ENCODE data around the gene UBE2G1.

Gene UBE2G1

DNA sequence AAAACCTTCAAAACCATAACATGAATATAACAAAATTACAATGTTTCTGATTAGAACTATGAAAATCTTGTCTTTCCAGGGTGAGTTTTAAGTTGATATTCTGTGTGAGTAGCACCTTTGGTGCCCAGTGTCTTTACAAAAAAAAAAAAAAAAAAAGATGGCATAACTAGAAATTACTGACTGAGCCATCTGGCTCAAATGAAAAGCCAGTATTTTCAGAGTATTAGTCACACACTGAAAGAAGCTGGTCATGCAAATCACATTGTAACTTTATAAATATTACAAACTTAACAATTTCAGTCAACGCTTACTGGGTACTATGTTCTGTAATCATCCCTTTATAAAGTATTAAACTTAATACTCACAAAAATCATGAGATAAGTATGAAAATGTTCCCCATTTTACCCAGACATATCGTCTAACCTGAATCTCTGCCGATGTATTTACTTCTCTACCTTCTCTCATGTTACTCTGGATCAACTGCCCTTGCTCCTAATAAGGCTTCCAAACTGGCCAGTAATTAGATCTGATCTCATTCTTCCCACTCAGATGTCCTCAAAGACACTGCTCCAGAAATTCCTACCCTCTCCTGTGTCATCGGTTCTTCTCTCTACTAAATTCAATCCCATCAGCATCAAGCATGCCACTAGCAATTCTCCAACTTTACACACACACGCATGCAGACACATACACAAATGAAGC is 25.4 kb downstream of the UBE2G1 start:
- DNase-seq (ENCODE audit: low read depth in 2 of 2, low spot score in 1 of 2) = no peak

DNA sequence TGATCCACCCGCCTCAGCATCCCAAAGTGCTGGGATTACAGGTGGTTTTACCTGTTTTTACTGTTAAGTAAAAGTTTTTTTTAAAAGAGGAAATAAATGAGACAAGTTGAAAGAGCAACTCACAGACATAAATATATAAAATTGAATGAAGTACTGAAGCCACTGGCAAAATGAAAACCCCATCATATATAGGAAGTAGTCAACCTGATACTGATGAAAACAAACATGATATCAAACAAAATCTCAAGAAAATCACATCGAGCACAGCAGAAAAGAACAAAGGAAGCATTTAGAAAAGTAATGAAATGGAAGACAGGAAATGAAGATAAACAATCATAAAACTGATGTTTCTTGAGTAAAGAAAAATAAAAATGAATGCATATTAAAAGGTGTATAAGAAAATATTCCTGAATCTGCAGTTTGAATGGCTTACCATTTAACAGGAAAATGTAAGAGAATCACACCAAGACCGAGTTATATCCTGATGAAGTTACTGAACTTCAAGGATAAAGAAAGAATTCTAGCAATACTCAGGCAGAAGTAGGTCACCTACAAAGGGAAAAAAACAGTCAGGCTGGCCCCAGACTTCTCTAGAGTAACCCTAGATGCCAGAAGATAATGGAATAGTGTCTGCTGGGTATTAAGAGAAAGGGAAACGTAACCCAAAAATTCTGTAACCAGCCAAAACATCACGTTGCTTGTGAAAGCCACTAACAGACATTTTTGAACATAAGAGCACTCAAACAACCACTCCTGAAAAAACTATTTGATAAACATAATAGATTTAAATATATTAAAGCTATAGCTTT is 31.5 kb downstream of the UBE2G1 start:
- no peak for DNase-seq (ENCODE audit: low read depth in 2 of 2, low spot score in 1 of 2)

DNA sequence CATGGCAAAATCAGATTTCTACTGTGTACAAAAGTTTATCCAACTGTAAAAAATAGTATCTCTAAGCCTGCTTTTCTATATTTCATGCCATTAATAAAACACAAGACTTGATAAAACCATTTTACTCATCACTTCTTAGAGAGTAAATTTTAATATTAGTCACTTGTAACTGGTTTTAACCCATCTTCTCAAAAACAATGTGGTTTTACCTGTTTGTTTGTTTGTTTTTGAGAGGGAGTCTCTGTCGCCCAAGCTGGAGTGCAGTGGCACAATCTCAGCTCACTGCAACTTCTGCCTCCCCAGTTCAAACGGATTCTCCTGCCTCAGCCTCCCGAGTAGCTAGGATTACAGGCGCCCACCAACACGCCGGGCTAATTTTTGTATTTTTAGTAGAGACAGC is 32.1 kb downstream of the UBE2G1 start:
- no peak for DNase-seq (ENCODE audit: low read depth in 2 of 2, low spot score in 1 of 2)

DNA sequence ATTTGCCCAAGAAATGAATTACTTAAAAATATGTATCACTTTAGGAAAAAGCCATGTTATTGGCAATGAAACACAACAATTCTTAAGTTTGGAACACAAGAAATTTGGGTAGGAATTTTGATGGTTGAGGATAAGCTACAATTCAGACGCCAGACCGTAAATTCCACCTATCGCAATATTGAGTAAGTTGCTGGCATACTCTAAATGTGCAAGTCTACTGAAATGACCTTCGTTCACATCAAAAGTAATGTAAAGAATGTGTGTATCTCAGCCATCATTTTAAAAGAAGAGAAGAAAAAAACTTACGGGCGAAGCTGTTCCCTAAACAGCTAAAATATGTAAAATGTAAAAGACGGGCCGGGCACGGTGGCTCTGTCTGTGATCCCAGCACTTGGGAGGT is 33.4 kb downstream of the UBE2G1 start:
- DNase-seq (ENCODE audit: low read depth in 2 of 2, low spot score in 1 of 2) = no peak

DNA sequence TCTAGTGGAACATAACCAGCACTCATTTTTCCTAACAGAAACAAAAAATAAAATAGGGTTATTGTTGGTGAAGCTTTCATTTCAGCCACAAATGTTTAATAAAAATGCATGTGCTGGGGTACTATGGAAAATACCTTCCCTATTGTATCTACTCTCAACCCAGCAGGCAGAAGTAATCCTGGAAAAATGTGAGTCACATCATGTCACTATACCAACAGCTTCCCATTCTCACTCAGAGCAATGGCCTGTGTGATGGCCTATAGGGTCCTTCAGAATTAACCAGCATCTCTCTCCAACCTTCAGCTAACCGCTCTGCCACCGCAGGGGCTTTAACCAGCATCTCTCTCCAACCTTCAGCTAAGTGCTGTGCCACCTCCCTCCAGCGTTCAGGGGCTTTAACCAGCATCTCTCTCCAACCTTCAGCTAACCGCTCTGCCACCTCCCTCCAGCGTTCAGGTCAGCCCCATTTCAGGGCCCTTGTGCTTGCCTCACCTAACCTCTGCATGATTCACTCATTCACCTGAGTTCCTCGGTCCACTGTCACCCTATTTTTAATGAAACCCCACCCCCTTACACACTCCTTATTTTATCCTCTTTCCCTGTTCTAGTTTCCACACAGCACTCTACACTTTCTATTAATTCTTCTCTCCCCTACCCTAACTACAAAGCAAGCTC is 34.0 kb downstream of the UBE2G1 start:
- DNase-seq (ENCODE audit: low read depth in 2 of 2, low spot score in 1 of 2) = no peak

DNA sequence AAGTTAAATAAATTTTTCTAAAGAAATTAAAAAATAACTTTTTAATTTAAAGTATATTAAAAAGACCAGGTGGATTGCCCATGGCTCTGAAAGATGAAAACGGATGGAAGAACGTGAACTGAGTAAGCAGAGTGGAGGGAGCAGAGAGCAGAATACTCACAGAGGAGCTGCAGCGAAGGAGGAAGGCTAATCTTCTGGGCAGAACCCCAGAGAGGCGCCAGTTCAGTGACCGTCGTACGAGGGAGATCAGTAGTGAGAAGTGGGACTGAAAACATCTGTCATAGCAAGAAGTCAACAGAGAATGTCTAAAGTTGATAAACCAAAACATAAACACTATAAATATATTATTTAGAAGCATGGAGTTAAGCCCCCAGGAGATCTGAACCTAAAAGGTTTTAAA is 34.9 kb downstream of the UBE2G1 start:
- no peak for DNase-seq (ENCODE audit: low read depth in 2 of 2, low spot score in 1 of 2)

DNA sequence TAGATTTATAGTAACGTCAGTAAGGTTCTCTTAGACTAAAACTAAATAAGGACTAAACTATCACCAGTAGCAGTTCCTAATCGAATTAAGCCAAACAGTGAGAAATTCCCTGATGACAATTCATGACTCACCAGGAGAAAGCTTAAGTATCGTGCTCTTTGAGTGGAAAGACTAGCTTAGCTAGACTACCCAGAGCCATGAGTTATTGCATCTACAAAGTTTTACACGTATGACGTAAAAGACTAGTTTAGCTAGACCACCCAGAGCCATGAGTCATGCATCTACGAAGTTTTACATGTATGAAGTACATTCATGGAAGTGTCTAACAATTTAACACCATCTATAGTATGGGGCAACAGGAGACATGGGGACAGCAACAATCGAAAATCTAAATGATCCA is 36.6 kb downstream of the UBE2G1 start:
- no peak for DNase-seq (ENCODE audit: low read depth in 2 of 2, low spot score in 1 of 2)

DNA sequence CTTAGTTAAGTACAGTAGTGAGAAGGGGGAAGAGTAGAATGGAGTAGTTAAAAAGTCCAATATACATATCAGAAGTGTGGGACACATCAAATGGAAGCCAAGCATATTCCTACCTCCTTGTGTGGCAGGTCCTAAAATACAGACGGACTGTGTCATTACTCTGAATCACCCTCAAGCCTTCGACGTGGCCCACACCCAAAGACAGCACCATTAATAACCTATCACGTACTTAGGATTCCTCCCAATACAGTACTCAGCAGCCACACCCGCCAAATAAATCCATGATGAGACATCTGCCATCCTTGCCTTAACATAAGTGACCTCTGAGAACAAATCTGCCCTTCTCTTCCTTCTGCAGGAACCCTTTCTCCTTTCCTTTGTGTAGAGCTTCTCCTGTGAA is 38.9 kb downstream of the UBE2G1 start:
- no peak for DNase-seq (ENCODE audit: low read depth in 2 of 2, low spot score in 1 of 2)

DNA sequence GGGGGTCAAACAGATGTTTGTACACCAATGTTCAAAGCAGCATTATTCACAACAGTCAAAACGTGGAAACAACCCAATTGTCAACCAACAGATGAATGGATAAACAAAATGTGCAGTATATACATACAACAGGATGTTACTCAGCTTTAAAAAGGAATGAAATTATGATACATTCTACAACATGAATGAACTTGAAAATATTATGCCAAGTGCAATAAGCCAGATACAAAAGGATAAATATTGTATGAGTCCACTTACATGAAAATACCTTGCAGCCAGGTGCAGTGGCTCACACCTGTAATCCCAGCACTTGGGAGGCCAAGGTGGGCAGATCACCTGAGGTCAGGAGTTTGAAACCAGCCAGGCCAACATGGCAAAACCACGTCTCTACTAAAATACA is 39.9 kb downstream of the UBE2G1 start:
- no peak for DNase-seq (ENCODE audit: low read depth in 2 of 2, low spot score in 1 of 2)

DNA sequence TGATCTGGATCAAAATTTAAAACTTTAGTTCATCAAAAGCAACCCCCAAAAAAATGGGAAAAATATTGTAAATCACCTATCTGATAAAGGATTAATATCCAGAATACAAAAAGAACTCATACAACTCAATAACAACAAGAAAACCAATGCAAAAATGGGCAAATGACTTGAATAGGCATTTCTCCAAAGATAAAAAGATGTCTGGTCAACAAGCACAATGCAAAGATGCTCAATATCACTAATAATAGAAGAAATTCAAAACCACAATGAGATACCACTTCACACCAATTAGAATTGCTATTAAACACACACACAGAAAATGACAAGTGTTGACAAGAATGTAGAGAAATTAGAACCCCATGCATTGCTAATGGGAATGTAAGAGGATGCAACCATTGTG is 40.4 kb downstream of the UBE2G1 start:
- DNase-seq (ENCODE audit: low read depth in 2 of 2, low spot score in 1 of 2) = no peak

DNA sequence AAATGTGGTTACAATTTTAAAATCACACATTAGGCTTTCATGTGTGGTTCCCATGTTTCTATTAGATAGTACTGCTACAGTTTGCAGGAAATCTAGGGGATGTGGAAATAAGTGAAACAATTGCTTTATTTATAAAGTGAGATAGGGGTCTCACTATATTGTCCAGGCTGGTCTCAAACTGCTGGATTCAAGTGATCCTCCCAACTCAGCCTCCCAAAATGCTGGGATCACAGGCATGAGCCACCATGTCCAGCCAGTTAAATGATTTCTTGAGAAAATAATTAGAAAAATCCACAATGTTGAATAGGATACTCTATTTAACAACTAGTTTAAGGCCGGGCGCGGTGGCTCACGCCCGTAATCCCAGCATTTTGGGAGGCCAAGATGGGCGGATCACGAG is 42.0 kb downstream of the UBE2G1 start:
- DNase-seq (ENCODE audit: low read depth in 2 of 2, low spot score in 1 of 2) = no peak

DNA sequence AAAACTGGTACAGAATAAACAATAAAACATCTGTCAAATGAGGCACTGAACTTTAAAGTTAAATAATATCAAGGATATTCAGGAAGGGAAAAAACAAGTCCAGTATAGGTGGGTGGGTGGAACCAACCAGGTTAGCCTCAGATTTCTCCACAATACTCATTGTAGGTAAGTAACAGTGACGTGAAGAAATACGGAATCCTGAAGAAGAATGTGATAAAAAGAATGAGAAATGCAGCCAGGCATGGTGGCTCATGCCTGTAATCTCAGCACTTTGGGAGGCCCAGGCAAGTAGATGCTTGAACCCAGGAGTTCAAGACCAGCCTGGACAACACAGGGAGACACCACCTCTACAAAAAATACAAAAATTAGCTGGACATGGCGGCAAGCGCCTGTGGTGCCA is 47.3 kb downstream of the UBE2G1 start:
- no peak for DNase-seq (ENCODE audit: low read depth in 2 of 2, low spot score in 1 of 2)

DNA sequence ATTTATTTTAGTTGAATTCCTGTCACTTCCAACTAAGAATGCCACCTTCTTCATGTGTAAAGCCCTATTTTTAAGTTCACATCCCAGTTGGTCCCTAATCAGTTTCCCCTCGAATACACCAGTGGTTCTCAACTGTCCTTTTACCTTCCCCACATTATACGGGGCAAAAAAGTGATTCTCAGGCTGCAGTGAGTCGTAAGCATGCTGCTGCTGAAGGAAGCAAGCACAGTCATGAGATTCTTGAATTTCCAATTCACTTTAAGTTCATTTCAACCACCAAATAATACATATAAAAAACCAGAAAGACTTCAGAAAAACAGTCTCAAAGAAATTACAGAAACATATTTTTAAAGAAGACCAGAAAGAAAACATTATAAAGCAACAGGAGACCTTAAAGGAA is 47.9 kb downstream of the UBE2G1 start:
- no peak for DNase-seq (ENCODE audit: low read depth in 2 of 2, low spot score in 1 of 2)

DNA sequence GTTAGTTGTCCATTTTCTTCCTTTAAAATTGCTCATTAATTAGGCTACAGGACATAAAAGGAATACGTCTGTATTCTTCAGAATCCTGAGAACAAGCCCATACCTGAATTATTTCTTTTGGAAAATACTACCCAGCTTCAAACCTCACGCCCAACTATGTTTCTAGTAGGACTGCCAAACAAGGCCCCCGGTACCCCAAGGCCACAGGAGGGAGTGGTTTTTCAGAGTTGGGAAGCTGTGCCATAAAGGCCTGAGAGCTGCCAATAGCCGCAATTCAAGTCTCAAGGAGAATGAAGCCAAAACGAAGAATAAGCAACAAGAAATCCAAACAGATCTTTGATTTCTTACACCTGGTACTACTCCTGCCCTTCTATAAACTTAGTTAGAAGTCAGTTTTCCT is 48.3 kb downstream of the UBE2G1 start:
- DNase-seq (ENCODE audit: low read depth in 2 of 2, low spot score in 1 of 2) = no peak

DNA sequence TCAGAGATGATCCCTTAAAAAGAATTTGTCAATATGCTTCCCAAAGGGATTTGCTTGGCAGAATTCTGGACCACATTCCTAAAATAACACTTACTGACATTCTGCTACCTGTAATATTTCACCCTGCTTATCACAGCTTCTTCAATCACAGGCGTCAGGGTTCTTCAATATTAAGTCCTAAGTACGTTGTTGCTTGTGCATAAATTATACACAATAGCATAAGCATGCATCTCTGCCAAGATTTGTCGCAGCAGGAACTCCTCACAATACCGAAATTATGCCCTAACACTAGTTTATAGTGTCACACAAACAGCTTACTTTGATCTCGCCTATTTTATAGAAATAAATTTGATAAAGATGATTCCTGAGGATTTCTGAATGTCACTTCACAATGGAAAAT is 48.9 kb downstream of the UBE2G1 start:
- no peak for DNase-seq (ENCODE audit: low read depth in 2 of 2, low spot score in 1 of 2)

DNA sequence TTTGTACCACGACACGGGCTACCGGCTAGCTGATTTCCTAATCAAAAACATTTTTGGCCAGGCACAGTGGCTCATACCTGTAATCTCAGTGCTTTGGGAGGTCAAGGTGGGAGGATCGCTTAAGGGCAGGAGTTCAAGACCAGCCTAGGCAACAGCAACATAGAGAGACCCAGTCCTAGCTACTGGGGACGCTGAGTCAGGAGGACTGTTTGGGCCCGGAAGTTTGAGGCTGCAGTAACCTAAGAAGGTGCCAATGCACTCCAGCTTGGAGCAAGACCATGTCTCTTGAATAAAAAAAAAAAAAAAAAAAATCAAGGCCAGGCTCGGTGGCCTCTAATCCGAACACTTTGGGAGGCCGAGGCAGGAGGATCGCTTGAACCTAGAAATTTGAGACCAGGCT is 49.8 kb downstream of the UBE2G1 start:
- no peak for DNase-seq (ENCODE audit: low read depth in 2 of 2, low spot score in 1 of 2)

DNA sequence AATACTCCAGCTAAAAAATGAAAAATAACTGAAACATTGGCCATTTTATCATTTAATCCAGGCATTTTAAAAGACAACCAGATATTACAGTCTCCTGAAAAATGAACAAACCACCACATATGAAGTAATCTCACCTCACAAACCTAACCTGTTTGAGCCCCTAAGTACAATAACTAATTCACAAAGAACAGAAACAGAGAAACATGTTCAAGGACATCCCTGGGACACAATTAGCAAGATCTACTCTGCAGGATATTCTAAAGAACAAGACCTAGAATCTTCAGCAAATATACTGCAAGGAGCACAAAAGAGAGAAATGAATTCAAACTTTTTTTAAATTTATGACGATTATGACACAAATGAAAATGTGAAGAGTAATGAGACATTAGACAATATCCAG is 51.9 kb downstream of the UBE2G1 start:
- DNase-seq (ENCODE audit: low read depth in 2 of 2, low spot score in 1 of 2) = no peak

DNA sequence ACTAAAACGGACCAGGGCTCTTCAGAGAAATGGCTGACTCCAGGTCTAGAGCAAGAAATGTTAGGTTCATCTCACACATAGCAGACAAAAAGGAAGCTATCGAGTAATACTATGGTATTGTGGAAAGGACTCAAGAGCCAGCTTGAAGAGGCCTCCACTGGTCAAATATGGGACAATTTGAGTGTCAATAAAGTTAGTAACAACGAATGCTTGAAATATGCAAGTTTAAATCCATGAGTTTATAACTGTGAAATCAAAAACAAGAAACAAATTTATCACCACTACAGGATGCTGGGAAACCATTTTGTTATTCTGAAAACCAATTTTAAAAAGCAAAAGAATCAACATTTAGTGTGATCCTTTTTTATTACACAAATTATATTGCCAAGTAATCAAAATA is 52.3 kb downstream of the UBE2G1 start:
- DNase-seq (ENCODE audit: low read depth in 2 of 2, low spot score in 1 of 2) = no peak

DNA sequence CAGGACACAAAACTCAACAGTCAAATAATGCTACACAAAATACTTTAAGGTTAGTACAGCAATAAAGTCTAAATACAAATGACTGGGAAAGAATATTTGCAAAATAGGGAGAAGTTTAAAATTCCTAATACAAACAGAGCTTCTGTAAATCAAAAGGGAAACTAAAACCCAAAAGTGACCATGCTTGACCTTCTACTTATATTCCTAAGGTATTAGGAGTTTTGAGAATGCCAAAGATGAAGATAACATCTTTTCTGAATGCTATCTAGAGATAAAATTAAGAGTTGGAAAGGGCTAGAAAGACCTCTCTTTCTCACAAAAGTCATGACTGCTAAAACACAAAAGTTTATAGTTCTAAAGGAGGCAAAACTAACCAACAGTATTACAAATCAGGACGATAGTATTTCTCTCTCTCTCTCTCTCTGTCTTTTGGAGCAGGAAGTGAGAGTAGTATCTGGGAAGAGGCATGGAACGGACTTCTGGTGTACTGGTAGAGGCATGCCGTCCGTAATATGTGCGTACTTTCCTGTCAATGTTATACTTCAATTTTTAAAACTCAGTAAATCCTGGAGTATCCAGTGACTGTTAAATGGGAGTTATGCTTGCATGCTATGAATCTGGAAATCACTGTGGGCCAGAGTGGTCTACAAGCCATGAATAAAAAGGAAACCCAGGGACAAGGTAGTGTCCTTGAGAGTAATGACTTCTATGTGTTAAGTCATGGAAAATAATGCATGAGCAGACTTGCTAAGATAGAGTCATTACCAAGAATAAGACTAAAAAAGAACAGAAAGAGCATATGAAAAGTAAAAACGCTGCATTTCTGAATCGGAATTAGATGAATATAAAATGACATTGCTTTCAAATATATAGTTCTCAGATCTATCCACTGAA is 53.0 kb downstream of the UBE2G1 start:
- DNase-seq (ENCODE audit: low read depth in 2 of 2, low spot score in 1 of 2) = no peak

DNA sequence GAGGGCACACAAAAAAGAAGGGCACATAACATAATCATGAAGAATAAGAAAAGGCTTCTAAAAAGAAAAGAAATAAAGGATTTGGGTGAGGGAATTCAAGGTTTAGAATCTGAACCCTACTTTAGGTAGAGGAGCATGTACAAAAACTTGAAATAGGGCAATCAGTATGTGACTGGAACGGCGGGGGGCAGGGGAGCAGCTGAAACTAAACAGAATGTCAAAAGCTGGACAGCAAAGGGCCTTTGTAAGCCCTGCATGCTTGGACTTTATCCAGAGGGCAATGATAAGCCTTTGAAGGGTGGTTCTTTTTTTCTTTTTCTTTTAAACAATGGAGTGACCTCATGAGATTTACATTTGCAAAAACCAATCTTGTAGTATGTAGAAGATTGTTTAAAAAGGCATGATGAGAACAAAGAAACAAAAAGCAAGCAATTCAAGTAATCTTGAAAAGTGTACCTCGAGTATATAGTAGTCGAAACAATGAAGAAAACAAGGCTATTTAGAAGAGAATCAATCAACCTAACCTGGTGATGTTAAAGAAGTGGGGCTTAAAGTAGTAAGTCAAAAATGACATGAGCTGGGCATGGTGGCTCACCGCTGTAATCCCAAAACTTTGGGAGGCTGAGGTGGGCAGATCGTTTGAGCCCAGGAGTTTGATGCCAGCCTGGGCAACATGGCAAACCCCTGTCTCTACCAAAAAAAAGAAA is 56.0 kb downstream of the UBE2G1 start:
- no peak for DNase-seq (ENCODE audit: low read depth in 2 of 2, low spot score in 1 of 2)

DNA sequence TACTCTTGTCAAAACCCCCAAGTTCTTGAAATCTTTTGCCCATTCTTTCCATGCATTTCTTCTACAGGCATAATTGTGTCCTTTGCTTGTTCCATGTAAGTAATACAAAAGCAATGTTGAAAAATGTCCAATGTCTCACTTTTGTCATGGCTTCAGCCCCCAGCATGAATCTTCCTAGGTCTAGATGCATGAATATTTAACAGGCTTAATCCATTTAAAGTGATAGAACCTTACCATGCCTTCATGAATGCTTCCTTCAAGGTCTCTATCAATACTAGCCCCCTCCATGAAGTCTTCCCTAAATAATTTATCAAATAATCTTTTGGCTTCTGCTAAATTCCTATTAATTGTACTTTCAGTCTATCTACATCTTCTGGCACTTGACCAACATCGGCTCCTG is 56.6 kb downstream of the UBE2G1 start:
- no peak for DNase-seq (ENCODE audit: low read depth in 2 of 2, low spot score in 1 of 2)

Data from stimulated activated CD8-positive, alpha-beta memory T cell treated with anti-CD3 and anti-CD28 coated beads, Interleukin-4, amount 100 ng/mL, for 4 hours (primary cell).